ENCODE data around the gene SRRM2.

SRRM2 gene

GRCh38 chr16:2752035-2752849 lies at the start of gene SRRM2:
Gene SRRM2, plus strand, starts transcription at chr16:2752638. Its CDS starts 3,727 bp downstream, at chr16:2756365.
- in situ Hi-C loops (cut with MboI; ENCODE audit: low sequenced_read_pairs): no loop called here

GRCh38 chr16:2702871-2703745 lies 49.3 kb upstream of the SRRM2 start:
- in situ Hi-C loops (cut with MboI; ENCODE audit: low sequenced_read_pairs): no loop called here

- in situ Hi-C loops (cut with MboI; ENCODE audit: low sequenced_read_pairs): no loop called here
Measured at GRCh38 chr16:2704166-2704982, 48.1 kb upstream of the SRRM2 start.

GRCh38 chr16:2704983-2705275 lies 47.5 kb upstream of the SRRM2 start:
- in situ Hi-C loops (cut with MboI; ENCODE audit: low sequenced_read_pairs): no loop called here

GRCh38 chr16:2705351-2705750 lies 47.1 kb upstream of the SRRM2 start:
- in situ Hi-C loops (cut with MboI; ENCODE audit: low sequenced_read_pairs): no loop called here

GRCh38 chr16:2706085-2706484 lies 46.4 kb upstream of the SRRM2 start:
- in situ Hi-C loops (cut with MboI; ENCODE audit: low sequenced_read_pairs): no loop called here

- in situ Hi-C loops (cut with MboI; ENCODE audit: low sequenced_read_pairs): no loop called here
Measured at GRCh38 chr16:2706611-2707311, 45.7 kb upstream of the SRRM2 start.

- in situ Hi-C loops (cut with MboI; ENCODE audit: low sequenced_read_pairs): no loop called here
Measured at GRCh38 chr16:2707368-2708289, 44.8 kb upstream of the SRRM2 start.

- in situ Hi-C loops (cut with MboI; ENCODE audit: low sequenced_read_pairs): no loop called here
Measured at GRCh38 chr16:2708290-2708639, 44.2 kb upstream of the SRRM2 start.

GRCh38 chr16:2708955-2709587 lies 43.4 kb upstream of the SRRM2 start:
- in situ Hi-C loops (cut with MboI; ENCODE audit: low sequenced_read_pairs): no loop called here

GRCh38 chr16:2709588-2709984 lies 42.9 kb upstream of the SRRM2 start:
- in situ Hi-C loops (cut with MboI; ENCODE audit: low sequenced_read_pairs): no loop called here

GRCh38 chr16:2710021-2710710 lies 42.3 kb upstream of the SRRM2 start:
- in situ Hi-C loops (cut with MboI; ENCODE audit: low sequenced_read_pairs): no loop called here

- in situ Hi-C loops (cut with MboI; ENCODE audit: low sequenced_read_pairs): no loop called here
Measured at GRCh38 chr16:2710711-2711231, 41.7 kb upstream of the SRRM2 start.

GRCh38 chr16:2711370-2712062 lies 40.9 kb upstream of the SRRM2 start:
- in situ Hi-C loops (cut with MboI; ENCODE audit: low sequenced_read_pairs): no loop called here

- in situ Hi-C loops (cut with MboI; ENCODE audit: low sequenced_read_pairs): no loop called here
Measured at GRCh38 chr16:2712063-2712441, 40.4 kb upstream of the SRRM2 start.

GRCh38 chr16:2712546-2712945 lies 39.9 kb upstream of the SRRM2 start:
- in situ Hi-C loops (cut with MboI; ENCODE audit: low sequenced_read_pairs): no loop called here

- in situ Hi-C loops (cut with MboI; ENCODE audit: low sequenced_read_pairs): no loop called here
Measured at GRCh38 chr16:2713523-2713922, 38.9 kb upstream of the SRRM2 start.
